ENCODE measurements around the gene PPARGC1A.

PPARGC1A gene

DNA sequence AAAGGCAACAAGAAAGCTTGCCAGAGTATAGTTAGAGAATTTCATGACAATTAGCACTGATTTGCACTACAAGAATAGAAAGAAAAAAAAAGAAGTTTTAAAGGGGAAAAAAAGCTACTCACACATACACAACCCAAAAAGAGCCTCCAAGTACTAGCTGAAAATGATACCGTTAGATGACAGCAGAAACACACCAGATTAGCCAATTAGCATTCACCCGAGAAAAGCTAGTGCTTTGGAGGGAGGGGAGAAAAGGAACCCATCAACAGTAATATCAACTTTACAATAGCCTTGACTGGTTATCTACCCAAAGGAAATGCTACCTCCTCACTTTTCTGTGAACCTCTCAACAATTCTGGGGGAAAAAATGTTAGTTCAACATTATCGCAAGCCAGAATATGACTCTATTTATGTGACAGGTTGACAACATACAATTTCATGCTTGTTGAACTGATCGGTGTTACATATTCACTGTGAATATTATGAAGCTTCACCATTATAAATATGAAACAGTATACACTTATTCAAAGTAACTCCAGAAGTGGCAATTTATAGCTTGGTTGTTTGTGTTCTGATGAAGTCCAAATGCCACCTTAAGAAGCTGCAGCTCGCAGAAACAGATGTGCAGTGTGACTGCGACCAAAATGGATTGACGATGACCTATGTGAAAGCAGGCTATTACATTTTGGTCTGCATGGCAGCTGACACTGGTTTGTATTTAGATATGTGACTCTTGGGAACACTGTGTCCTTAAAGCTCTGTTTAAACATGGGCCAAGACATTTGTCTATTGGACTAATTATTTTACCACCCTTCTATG, 15.9 kb downstream of the PPARGC1A start:
- in situ Hi-C loops (cut with HindIII; ENCODE audit: low sequenced_read_pairs): no loop called here
- TF ChIP-seq, protein P1, sequence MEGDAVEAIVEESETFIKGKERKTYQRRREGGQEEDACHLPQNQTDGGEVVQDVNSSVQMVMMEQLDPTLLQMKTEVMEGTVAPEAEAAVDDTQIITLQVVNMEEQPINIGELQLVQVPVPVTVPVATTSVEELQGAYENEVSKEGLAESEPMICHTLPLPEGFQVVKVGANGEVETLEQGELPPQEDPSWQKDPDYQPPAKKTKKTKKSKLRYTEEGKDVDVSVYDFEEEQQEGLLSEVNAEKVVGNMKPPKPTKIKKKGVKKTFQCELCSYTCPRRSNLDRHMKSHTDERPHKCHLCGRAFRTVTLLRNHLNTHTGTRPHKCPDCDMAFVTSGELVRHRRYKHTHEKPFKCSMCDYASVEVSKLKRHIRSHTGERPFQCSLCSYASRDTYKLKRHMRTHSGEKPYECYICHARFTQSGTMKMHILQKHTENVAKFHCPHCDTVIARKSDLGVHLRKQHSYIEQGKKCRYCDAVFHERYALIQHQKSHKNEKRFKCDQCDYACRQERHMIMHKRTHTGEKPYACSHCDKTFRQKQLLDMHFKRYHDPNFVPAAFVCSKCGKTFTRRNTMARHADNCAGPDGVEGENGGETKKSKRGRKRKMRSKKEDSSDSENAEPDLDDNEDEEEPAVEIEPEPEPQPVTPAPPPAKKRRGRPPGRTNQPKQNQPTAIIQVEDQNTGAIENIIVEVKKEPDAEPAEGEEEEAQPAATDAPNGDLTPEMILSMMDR (IDR thresholded peaks at IDR 0.05; ENCODE audit: low read depth, low read length, missing control alignments): no peak
- DNase-seq (ENCODE audit: low read depth): no peak
- H3K4me3 ChIP-seq (ENCODE audit: low read depth, low read length): no peak overlapping the region

DNA sequence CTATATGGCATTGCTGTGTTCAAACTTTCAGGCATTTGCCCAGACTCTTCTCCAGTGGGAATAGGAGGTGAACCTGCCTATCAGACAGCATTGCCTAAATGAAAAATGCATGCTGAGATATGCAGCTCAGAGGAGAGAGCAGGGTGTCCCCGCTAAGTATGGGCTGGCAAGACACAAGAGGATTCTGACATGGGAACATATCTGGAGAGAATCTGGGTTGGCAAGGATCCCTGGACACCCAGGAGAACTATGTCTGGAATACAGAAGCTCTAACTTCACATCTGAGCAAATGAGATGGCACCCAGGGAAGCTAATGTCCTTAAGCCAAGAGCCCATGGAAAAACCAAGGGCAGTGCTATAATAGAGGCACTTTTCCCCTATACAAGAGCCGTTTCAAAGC, 18.4 kb downstream of the PPARGC1A start:
- no peak overlapping the region for H3K4me3 ChIP-seq (ENCODE audit: low read depth, low read length)
- in situ Hi-C loops (cut with HindIII; ENCODE audit: low sequenced_read_pairs): no loop called here
- no peak for DNase-seq (ENCODE audit: low read depth)
- TF ChIP-seq, protein P1 (IDR thresholded peaks at IDR 0.05; ENCODE audit: low read depth, low read length, missing control alignments): no peak

DNA sequence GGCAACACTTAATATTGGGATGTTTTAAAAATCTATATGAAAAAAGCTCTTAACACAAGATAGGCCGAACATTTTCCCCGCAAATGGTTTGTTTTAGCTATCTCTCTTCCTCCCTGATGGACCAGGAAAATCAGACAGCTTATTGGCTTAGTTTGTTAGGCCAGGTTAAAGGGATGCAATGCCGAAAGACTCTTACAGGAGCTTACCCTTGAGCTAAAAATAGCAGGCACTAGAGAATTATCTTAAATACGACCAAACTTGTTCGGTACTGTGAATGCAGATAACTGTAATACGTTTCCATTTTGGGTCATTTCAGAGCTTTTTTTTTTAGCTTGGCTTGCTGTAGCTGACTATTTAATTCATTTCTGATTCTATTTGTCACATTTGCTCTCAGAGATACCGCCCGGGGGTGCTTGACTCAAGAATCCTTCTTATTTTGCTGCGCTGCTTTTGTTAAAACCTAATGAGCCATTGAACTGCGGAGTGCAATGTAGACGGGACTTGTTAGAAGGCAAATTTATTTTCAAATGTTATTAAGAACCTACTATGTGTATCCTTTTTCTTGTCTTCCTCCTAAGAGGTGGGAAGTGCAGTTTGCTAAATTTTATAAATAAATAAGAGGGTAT, 23.3 kb downstream of the PPARGC1A start:
- TF ChIP-seq, protein P1 (IDR thresholded peaks at IDR 0.05; ENCODE audit: low read depth, low read length, missing control alignments): no peak
- H3K4me3 ChIP-seq (ENCODE audit: low read depth, low read length): no peak overlapping the region
- no peak for DNase-seq (ENCODE audit: low read depth)
- in situ Hi-C loops (cut with HindIII; ENCODE audit: low sequenced_read_pairs): loop anchor here (5.0 kb wide), 1 partner anchor 59 kb away; no protein-coding TSS in a partner anchor

DNA sequence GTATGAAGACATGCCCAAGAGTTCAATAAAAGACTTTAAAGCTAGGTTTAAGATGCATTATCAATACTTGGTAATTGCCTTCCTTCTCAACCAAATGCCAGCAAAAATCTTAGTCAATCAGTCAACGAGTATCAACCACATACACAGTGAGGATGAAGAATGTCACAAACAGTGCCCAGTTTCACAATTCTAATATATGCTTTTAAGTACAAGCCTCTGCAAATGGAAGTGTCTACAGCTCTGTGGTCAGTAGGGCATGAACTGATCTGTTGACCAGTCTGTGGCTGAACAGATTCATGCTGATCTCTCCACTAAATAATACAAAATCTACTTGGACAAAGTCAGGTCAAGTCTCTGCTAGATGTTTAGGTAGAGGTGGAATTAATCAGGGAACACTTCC, 27.9 kb downstream of the PPARGC1A start:
- TF ChIP-seq, protein P1 (IDR thresholded peaks at IDR 0.05; ENCODE audit: low read depth, low read length, missing control alignments): no peak
- in situ Hi-C loops (cut with HindIII; ENCODE audit: low sequenced_read_pairs): no loop called here
- no peak for DNase-seq (ENCODE audit: low read depth)
- H3K4me3 ChIP-seq (ENCODE audit: low read depth, low read length): no peak overlapping the region

DNA sequence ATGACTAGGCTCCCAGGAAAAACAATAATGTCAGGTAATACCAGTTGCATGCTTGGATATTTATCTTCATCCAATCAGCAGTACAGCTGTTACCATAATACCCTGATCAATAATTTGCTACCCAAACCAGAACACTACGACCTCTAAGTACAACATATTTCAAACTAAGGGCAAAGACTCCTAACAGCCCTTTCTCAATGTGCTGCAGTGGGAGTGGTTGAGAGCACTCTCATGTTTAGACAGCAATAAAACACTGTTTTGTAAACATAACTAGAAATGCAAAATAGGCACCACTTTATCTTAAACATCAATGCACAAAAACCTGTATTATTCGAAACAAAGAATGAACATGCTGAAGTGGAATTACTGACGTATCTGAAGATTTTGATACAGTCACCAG, 28.9 kb downstream of the PPARGC1A start:
- H3K4me3 ChIP-seq (ENCODE audit: low read depth, low read length): no peak overlapping the region
- TF ChIP-seq, protein P1 (IDR thresholded peaks at IDR 0.05; ENCODE audit: low read depth, low read length, missing control alignments): no peak
- in situ Hi-C loops (cut with HindIII; ENCODE audit: low sequenced_read_pairs): no loop called here
- DNase-seq (ENCODE audit: low read depth): no peak

DNA sequence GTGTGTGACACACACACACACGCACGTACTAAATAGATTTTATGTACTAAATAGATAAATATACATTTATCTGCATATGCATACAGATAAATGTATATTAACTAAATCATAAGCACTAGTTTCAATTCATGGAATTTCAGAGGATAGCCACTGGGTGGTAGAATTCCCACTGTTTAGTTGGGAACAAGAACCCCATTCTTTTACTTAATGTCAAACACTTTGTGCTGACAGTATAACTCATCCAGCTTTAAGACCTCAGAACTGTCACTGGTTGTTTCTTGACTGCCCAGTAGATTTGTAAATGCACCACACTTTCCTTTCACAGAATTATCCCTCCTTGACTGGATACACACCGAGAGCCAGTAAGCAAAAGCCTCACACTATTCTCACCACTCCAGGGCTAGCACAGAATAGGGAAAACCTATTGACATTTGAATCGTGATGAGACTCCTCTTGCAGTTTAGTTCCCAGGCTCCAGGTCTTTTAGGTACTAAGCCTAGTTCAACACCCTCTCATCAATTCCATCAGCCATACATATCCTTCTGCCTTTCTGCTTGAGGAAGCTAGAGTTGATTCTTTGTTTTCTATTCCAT, 32.4 kb downstream of the PPARGC1A start:
- H3K4me3 ChIP-seq (ENCODE audit: low read depth, low read length): no peak overlapping the region
- DNase-seq (ENCODE audit: low read depth): no peak
- in situ Hi-C loops (cut with HindIII; ENCODE audit: low sequenced_read_pairs): no loop called here
- TF ChIP-seq, protein P1 (IDR thresholded peaks at IDR 0.05; ENCODE audit: low read depth, low read length, missing control alignments): peak; percentile 37
